Measurements from ENCODE around the gene ANGPTL7.

The ANGPTL7 gene

DNA sequence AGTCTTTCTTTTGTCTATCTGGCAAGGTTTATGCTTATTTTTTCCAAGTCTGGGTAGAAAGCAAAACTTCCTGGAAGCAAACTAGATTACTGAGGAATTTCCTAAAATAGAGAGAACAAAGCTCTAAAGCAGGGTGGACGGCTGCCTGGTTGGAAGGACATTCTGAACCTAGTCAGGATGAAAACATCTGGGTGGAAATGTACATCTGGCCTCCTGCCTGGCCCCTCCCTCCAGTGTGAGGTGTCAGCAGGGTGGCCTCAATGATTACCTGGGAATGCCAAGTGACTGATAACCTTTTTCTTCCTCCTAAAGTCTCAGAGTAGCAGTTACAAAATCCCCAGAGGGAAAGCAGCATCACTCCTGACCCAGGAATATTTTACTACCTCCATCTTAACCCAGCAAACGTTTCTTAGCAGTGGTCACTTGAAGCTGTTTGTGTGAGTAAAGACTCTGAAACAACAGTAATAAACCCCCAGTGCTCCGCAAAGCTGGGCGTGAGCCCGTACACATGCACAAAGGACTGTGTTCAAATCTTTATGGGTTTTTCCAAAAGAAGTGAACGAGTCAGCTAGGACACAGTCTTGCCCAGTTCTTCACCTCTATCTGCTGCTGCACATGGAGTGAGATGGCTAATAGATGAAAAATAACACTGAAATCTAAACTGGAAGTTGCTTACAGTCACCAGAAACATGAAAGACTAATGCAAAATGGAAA, 18.9 kb downstream of the ANGPTL7 start:
- no peak for FAIRE-seq

DNA sequence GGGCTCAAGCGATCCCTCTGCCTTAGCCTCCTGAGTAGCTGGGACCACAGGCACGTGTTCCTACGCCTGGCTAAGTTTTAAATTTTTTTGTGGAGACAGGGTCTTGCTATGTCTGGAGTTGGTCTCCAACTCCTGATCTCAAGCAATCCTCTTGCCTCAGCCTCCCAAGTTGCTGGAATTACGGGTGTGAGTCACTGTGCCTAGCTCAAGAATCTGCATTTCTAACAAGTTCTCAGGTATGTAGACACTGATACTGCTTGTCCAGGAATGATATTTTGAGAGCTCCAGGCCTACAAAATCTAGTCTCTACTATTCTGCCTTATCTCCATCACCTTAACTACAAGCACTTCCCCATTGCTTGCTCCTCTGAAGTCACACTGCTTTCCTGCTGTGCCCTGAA, 22.3 kb downstream of the ANGPTL7 start:
- FAIRE-seq, result no peak

DNA sequence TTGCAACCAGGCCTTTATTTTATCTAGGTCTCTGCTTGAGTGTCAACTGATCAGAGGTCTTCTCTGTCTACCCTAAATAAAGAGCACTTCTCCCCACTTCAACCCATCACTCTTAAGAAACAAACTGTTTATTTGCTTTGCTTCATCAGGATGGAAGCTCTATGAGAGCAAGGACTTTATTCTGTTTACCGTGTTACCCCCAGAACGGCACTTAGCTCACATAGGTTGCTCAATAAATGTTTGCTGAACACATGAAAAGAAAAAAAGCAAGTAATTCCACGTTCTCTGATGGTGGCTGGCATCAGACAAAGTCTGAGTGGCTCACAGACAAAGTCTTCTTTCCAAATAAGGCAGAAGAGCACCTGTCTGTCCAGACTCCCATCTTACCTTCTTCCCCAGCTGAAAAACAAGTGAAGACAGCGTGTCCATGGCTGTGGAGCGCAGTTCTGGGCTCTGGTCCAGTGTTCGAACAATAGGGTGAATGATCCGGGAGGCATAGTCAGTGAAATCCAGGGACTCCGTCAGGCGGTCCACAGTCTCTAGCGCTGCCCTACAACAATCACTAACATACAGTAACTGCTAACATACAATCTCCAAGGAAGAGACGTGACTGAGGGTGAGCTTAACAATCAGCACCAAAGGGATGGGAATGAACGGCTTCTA, 22.9 kb downstream of the ANGPTL7 start:
- FAIRE-seq, result no peak

DNA sequence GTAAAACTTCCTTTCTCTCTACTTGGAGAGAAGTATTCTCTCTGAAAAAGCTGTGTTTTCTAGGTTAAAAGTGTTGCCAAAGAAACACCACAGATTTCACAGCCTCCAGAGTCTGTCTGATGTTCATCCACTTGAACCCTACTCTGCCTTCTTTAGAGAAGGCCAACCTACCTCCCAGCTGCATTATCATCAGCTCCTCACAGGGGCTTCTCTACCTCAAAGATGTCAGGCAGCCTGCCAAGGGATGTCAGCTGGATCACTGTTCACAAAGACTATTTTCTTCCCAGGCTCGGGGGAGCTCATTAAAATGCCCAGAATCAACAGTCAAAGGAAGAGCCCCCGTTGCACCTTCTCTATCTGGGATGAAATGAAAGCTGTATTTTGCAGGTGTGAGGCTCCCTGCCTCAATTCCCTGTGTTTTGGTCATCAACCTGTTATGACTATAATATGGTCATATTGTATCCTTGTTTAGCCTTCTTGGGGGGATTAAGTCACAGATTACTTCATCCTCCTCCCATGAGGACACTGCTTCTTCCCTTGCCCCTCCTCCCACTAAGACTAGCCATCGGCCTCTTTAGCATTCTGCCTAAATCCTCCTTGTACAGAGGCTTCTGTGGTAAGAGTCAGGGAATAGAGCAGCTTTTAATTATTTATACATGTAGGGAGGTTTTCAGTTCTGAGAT, 25.7 kb downstream of the ANGPTL7 start:
- FAIRE-seq, result no peak

DNA sequence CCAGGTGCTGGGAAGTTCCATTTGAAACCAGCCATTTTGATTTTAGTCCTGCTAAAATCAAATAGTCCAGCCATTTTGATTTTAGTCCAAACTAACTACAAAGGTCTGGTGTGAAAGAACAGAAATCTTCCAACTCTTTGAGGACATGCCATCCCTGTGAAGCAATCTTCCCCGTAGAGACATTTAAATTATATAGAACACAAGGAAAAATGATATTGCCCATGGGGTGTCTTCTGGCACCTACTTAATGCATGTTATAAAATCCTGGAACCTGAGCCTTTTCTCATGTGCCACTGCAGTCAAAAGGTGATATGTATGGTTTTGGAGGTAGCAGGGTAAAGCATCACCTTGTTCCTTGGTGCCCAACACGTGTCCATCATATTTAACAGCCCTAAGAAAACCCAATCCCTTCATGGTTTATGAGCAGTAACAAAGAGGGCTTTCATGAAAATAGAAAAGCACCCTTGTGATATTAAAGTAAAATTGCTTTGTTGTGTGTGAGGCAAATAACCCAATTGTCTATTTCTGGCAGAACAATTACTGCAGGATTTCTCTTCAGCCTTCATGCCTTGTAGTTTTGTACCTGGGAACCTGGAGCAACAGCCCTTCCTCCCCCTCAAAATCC, 26.3 kb downstream of the ANGPTL7 start:
- no peak for FAIRE-seq

DNA sequence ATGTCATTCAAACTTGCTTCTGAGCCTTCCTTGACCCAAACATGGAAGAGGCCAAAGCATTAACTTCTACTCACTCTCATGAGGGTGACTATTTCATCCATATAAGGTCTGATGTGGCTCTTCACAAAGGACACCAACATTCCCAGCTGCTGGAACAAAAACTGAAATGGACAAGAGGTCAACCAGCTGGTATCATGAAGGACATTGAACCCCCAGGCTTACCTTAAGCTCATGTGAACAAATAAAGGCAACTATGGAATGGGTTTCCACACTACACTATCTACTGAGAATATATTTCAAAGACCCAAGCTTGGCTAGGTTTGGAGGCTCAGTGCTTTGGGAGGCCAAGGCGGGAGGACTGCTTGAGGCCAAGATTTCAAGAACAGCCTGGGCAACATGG, 26.9 kb downstream of the ANGPTL7 start:
- FAIRE-seq, result no peak

DNA sequence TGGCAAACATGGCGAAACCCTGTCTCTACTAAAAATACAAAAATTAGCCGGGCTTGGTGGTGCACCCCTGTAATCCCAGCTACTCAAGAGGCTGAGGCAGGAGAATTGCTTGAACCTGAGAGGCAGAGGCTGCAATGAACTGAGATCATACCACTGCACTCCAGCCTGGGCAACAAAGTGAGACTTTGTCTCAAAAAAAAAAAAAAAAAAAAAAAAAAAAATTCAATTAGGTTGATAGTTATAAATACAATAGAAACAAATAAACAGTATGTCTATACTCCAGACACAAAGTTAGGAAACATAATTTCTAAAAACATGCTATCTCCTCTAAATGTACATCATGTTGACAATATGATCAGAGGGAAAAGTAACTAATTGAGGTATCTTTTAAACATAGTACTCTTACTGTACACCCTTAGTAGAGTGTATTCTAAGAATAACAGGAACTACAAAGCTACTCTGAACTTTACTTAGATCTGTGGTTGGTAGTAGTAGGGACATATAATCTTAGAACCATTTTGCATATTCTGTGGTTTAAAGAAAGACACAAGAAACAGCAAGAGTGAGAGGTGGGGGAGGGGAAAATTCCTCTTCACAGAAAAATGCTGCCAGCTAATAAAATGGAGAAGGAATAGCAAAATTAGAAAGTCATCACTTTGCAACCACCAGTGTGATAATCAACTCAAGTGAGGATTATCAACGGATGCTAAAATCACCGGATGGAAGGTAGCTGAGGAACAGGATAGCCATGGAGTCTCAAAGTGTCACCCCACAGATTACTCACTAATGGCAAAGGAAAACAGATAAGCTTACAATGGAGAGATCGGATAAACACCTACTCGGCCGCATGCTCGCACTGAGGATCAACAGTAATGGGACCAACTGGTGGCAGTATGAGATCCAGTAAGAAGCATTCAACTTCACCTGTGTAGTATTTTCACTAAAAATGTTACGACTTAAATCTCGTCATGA, 38.2 kb downstream of the ANGPTL7 start:
- no peak for FAIRE-seq

DNA sequence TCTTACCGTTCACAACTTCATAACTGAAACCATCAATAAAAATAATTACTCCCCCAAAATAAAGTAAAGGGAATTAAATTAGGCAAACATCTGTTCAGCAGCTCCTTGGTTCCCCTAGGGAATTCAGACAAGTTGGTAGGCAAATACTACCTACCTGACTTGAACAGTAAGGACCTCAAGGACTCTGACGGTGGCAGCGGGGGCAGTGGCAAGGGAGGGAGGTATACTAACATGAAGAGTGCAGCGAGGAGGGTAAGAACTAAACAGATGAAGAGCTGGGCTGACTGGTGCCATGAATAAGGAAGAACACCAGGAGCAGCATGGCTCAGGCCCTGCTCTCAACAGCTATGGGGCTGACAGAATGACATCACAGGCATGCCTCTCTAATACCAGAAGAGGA, 40.0 kb downstream of the ANGPTL7 start:
- FAIRE-seq, result no peak

DNA sequence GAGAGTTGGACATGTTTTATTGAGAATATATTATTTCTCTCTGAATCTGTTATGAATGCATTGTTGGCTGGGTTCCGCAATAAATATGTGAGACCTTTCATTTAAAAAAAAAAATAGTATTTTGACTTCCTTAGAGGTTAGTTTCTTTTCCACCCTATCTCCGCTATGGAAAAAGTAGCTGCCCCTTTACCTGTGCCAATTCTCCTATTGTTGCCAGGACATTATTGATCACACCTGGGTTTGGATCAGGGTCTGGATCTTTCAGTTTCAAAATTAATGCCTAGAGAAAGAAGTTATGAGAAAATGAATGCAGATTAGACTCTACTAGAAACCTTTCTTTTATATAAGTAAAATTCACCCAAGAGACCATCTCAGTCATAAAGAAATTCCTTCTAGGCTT, 44.1 kb downstream of the ANGPTL7 start:
- no peak for FAIRE-seq

DNA sequence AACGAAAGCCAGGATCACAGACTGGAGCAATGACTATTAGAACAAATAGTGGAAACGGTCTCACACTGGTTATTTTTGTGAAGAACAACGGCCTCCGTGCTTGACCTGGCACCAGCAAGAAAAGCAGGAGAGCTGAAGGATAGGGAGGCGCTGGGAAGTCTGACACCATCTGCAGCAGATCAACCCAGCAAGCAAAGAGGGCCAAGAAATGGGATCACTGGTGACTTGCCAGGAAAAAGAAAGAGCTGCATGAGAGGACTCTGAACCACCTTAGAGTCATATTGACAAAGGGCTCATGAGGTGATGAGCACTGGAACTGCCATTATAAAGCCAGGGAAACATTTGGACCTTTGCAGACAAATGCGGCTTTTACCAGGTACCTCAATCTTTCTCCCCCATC, 48.2 kb downstream of the ANGPTL7 start:
- FAIRE-seq, result no peak

DNA sequence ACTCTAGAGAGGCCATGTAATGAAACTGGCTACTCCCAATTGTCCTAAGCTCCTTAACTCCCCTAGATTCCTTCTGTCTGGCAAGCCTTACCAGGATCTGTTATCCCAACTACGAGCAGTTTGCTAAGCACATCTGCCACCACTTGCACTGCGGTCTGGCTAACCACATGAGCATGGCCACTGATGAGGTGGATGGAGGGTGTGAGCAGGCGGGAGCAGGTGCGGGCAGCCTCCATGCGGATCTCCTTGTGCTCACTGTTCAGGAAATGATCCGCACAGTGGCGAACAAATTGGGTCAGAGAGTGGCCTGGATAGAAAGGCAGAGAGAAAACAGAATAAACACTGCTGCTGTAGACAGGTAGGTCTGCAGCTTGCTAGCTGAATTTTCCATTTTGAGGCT, 49.2 kb downstream of the ANGPTL7 start:
- no peak for FAIRE-seq

DNA sequence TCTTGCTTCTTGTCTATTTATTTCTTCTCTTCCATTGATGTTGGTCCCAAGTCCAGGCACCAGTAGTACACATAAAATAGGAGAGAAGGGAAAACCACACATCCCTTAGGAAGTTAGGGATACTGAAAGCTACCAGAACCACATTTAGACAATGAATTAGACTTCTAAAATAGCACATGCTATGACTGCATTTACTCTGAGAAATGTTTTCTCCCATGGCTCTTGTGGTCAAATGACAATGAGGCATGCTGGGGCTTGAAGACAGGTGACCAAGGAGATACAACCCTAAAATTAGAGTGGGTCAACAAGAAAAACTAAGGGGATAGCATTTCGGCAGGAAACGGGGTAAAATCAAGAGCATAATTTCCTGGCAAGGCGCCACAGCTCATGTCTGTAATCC, 56.1 kb downstream of the ANGPTL7 start:
- no peak for FAIRE-seq
